Measurements from ENCODE around the gene ATXN7L1. TPM values are rescaled to one million over a fixed set of nuclear protein-coding genes. Genes with fewer than 3 reads are reported as not detected.

Gene ATXN7L1
- total RNA-seq, 1 experiment from 2014 or later = 24.3 TPM

DNA sequence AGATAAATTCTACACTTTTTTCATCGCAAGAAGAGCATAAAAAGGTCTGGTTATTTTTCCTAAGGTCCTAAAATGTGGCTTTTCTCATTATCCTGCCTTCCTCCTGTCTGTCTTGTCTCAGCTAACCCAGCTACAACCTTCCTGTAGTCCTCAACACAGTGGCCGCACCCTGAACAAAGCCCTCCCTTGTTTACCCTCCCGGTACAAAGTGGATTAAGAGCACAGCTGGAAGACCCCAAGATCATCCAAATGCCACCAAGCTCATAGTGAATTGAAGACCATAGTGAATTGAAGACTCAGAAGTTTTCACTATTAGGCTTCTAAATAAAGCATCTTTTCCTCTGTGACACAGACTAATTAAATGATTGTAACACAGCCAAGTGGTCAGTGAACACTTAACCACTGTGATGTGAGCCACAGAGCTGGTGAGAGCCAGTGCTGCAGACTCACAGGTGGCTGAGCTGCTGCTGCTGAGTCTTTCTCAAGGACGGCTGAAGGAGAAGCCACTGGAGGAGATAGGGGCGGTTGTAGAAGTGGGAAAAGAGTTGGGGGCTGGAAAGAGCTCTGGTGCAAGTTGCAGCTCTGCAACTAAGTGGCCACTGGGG lies 123.6 kb downstream of the ATXN7L1 start:
- Histone ChIP-seq H3K4me2 (ENCODE audit: insufficient read depth, insufficient read length, low read length) (no peak overlapping the region), H3K4ac (ENCODE audit: low read depth, low read length) (no peak overlapping the region), H3K18ac (ENCODE audit: insufficient read length, low read depth, low read length) (no peak overlapping the region), H3K9me3 (ENCODE audit: control insufficient read depth, low read depth, low read length) (no peaks in the 10 kb centered on the region), H4K8ac (replicated peaks; ENCODE audit: insufficient read length, low read depth, low read length) (no peak overlapping the region), H2BK15ac (ENCODE audit: low read depth, low read length) (no peak overlapping the region), H3K4me1 (ENCODE audit: insufficient read depth, low read length) (0 out of 2 replicates have a peak, but pooled peaks cover 1% of the 10 kb centered on the region), H3K9ac (ENCODE audit: extremely low read depth, insufficient read length, low read length) (no peak overlapping the region), H4K5ac (ENCODE audit: insufficient read length, low read depth, low read length) (no peak overlapping the region), H3K79me2 (ENCODE audit: insufficient read depth, low read length) (0 out of 2 replicates have a peak, but pooled peaks cover 2% of the 10 kb centered on the region), H3K27ac (ENCODE audit: insufficient read length, low read depth, low read length) (no peak overlapping the region), H3T11ph (ENCODE audit: low read length) (no peak overlapping the region), H3K56ac (ENCODE audit: insufficient read length, low read depth, low read length) (no peak overlapping the region), H3K79me1 (ENCODE audit: insufficient read depth, low read depth, low read length, poor library complexity, severe bottlenecking) (no peaks in the 10 kb centered on the region), H2BK120ac (ENCODE audit: low read depth, low read length, poor library complexity, severe bottlenecking) (no peak overlapping the region), H2BK12ac (ENCODE audit: insufficient read length, low read depth, low read length) (no peak overlapping the region), H3K14ac (ENCODE audit: insufficient read depth, low read length) (no peak overlapping the region), H2AFZ (ENCODE audit: low read length) (no peak overlapping the region), H4K91ac (ENCODE audit: insufficient read length, low read depth, low read length) (no peak overlapping the region), H3K23ac (ENCODE audit: insufficient read length, low read depth, low read length) (no peak overlapping the region), H4K20me1 (ENCODE audit: control insufficient read depth, insufficient read depth, insufficient read length) (no peaks in the 10 kb centered on the region), H3K27me3 (ENCODE audit: insufficient read depth, low read length) (no peaks in the 10 kb centered on the region), H2BK5ac (ENCODE audit: insufficient read length, low read length) (no peak overlapping the region), H2BK20ac (ENCODE audit: low read depth, low read length, poor library complexity, severe bottlenecking) (no peak overlapping the region), H2AK5ac (ENCODE audit: insufficient read length, low read length) (no peak overlapping the region), H3K23me2 (ENCODE audit: insufficient read length, low read depth, low read length, poor library complexity, severe bottlenecking) (no peaks in the 10 kb centered on the region)
- Mint-ChIP-seq H3K9me3 (no peaks in the 10 kb centered on the region), H3K4me3 (no peak overlapping the region), H3K27ac (peak overlapping the region in 2 of 3 experiments; percentile 19 to 49; a peak in 2 of 7 replicates), H3K27me3 (ENCODE audit: low read depth) (no peaks in the 10 kb centered on the region), H3K4me1 (peaks cover 24 to 27% of the 10 kb centered on the region in 2 experiments), H3K36me3 (ENCODE audit: insufficient read depth in 1 of 3, low read depth in 3 of 3) (peaks cover 0 to 11% (median 5%) of the 10 kb centered on the region in 3 experiments; a peak in 4 of 7 replicates)
- TF ChIP-seq, protein P1, sequence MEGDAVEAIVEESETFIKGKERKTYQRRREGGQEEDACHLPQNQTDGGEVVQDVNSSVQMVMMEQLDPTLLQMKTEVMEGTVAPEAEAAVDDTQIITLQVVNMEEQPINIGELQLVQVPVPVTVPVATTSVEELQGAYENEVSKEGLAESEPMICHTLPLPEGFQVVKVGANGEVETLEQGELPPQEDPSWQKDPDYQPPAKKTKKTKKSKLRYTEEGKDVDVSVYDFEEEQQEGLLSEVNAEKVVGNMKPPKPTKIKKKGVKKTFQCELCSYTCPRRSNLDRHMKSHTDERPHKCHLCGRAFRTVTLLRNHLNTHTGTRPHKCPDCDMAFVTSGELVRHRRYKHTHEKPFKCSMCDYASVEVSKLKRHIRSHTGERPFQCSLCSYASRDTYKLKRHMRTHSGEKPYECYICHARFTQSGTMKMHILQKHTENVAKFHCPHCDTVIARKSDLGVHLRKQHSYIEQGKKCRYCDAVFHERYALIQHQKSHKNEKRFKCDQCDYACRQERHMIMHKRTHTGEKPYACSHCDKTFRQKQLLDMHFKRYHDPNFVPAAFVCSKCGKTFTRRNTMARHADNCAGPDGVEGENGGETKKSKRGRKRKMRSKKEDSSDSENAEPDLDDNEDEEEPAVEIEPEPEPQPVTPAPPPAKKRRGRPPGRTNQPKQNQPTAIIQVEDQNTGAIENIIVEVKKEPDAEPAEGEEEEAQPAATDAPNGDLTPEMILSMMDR (conservative IDR thresholded peaks at IDR 0.05) = no peak
- no peak for DNase-seq
- no CpG with 5 or more reads among the region's 5 CpGs for WGBS (ENCODE audit: extremely low coverage, insufficient read length, low lambda C conversion rate)
